H1 (cell line): ENCODE measurements around the gene ARID5A. TPM values are rescaled to one million over a fixed set of nuclear protein-coding genes. Genes with fewer than 3 reads are reported as not detected.

ENCODE experiments used
- CTCF ChIA-PET: fragments of 300-600 bp; sonication (Branson Sonifier 250); formaldehyde crosslinking; loops from one replicate; lab custom pipeline; 2021; ENCODE audit not compliant: partially characterized antibody; lab: Charles Lee
- POLR2A ChIA-PET: fragments of 300-600 bp; sonication (Branson Sonifier 250); formaldehyde crosslinking; loops from one replicate; lab custom pipeline; 2021; ENCODE audit warnings: inconsistent platforms; ENCODE audit not compliant: partially characterized antibody; lab: Charles Lee
- DNase-seq, 2 experiments: peaks; one replicate each; pipeline versions ENCODE4 v3.0.0 to v3.0.0-alpha.2; 2010 to 2022; ENCODE audit warnings: low spot score in 2 of 2, low read depth in 1 of 2, mixed read lengths in 1 of 2
- FAIRE-seq: peaks from 2 replicates; lab custom pipeline; 2011; peaks lifted over from hg19 to GRCh38; lab: Jason Lieb, UNC
- H2AFZ ChIP-seq: 2 replicates; pipeline ENCODE4 v1.8.1; 2012; ENCODE audit warnings: low read length, inconsistent platforms
- H2AK5ac ChIP-seq: 2 replicates; pipeline ENCODE4 v1.6.1; 2013; ENCODE audit warnings: low read depth, low read length
- H2BK120ac ChIP-seq: replicated peaks from 2 replicates; pipeline ENCODE3; 2013; ENCODE audit warnings: low read depth, low read length, inconsistent platforms
- H2BK12ac ChIP-seq: 2 replicates; pipeline ENCODE4 v1.6.1; 2013; ENCODE audit warnings: low read depth, low read length
- H2BK15ac ChIP-seq: 2 replicates; pipeline ENCODE4 v1.6.1; 2013; ENCODE audit warnings: low read length
- H2BK20ac ChIP-seq: 2 replicates; pipeline ENCODE4 v1.6.1; 2013; ENCODE audit warnings: low read length
- H2BK5ac ChIP-seq: 2 replicates; pipeline ENCODE4 v1.6.1; 2013; ENCODE audit warnings: low read depth, low read length
- H3K14ac ChIP-seq: 2 replicates; pipeline ENCODE4 v1.6.1; 2013; ENCODE audit warnings: inconsistent platforms; ENCODE audit not compliant: insufficient read length
- H3K18ac ChIP-seq: 2 replicates; pipeline ENCODE4 v1.6.1; 2013; ENCODE audit warnings: low read length; ENCODE audit errors: extremely low read depth
- H3K23ac ChIP-seq: 2 replicates; pipeline ENCODE4 v1.6.1; 2013; ENCODE audit warnings: inconsistent platforms; ENCODE audit not compliant: insufficient read length
- H3K23me2 ChIP-seq: 2 replicates; pipeline ENCODE4 v1.6.1; 2013; ENCODE audit warnings: low read depth, low read length
- H3K27ac ChIP-seq: 2 replicates; pipeline ENCODE4 v1.6.1; 2011; ENCODE audit warnings: low read depth, low read length, inconsistent platforms
- H3K27me3 ChIP-seq, 4 experiments: replicated peaks in 1 of 4; 1 replicate in 1 of 4; 2 replicates in 3 of 4; pipeline versions ENCODE4 v1.6.1 to v1.8.1; 2011 to 2013; ENCODE audit warnings: low read length in 3 of 4, mild to moderate bottlenecking in 3 of 4, inconsistent platforms in 2 of 4, mixed read lengths in 2 of 4, moderate library complexity in 1 of 4; ENCODE audit not compliant: control insufficient read depth in 3 of 4, insufficient read depth in 3 of 4; ENCODE audit errors: extremely low read depth in 1 of 4
- H3K36me3 ChIP-seq, 4 experiments: 2 replicates each; pipeline versions ENCODE4 v1.6.1 to v1.8.1; 2011 to 2013; ENCODE audit warnings: mild to moderate bottlenecking in 4 of 4, low read length in 3 of 4, moderate library complexity in 2 of 4, control low read depth in 1 of 4, inconsistent platforms in 1 of 4; ENCODE audit not compliant: insufficient read depth in 4 of 4, control insufficient read depth in 2 of 4
- H3K4ac ChIP-seq: replicated peaks from 2 replicates; pipeline ENCODE3; 2013; ENCODE audit warnings: low read length, low read depth, mixed read lengths, inconsistent platforms; ENCODE audit not compliant: insufficient read length
- H3K4me1 ChIP-seq, 4 experiments: replicated peaks in 1 of 4; 1 replicate in 1 of 4; 2 replicates in 3 of 4; pipeline versions ENCODE4 v1.6.1 to v1.8.1; 2011 to 2013; ENCODE audit warnings: low read length in 3 of 4, inconsistent platforms in 2 of 4, mixed read lengths in 1 of 4; ENCODE audit not compliant: insufficient read depth in 4 of 4, control insufficient read depth in 3 of 4
- H3K4me2 ChIP-seq, 2 experiments: 2 replicates each; pipeline versions ENCODE4 v1.6.1 to v1.8.1; 2011 to 2013; ENCODE audit warnings: low read depth in 2 of 2, low read length in 2 of 2, control low read depth in 1 of 2, inconsistent platforms in 1 of 2, mild to moderate bottlenecking in 1 of 2; ENCODE audit not compliant: insufficient read depth in 1 of 2
- H3K4me3 ChIP-seq, 4 experiments: fragments of 200-600, 300-600 bp in 1 of 4; sonication (generic), shearing (Covaris generic), sonication (Bioruptor Twin) in 1 of 4; 2 replicates each; pipeline versions ENCODE4 v1.5.1 to v1.8.1; 2011 to 2016; ENCODE audit warnings: low read length in 4 of 4, low read depth in 3 of 4, control low read depth in 2 of 4, inconsistent platforms in 2 of 4, mild to moderate bottlenecking in 2 of 4, mixed read lengths in 1 of 4, moderate library complexity in 1 of 4; ENCODE audit not compliant: insufficient read depth in 2 of 4; ENCODE audit errors: extremely low read depth in 1 of 4
- H3K56ac ChIP-seq: replicated peaks from 2 replicates; pipeline ENCODE3; 2013; ENCODE audit warnings: low read depth, mild to moderate bottlenecking, mixed read lengths, low read length, inconsistent platforms; ENCODE audit not compliant: insufficient read length
- H3K79me1 ChIP-seq: 2 replicates; pipeline ENCODE4 v1.6.1; 2013; ENCODE audit warnings: low read depth, low read length, control low read depth
- H3K79me2 ChIP-seq, 2 experiments: 2 replicates each; pipeline versions ENCODE4 v1.6.1 to v1.8.1; 2012 to 2013; ENCODE audit warnings: low read length in 2 of 2, mild to moderate bottlenecking in 2 of 2, inconsistent platforms in 1 of 2; ENCODE audit not compliant: insufficient read depth in 2 of 2, control insufficient read depth in 1 of 2
- H3K9ac ChIP-seq, 4 experiments: replicated peaks in 1 of 4; 1 replicate in 1 of 4; 2 replicates in 3 of 4; pipeline versions ENCODE4 v1.6.1 to v1.8.1; 2011 to 2013; ENCODE audit warnings: low read depth in 3 of 4, low read length in 3 of 4, control low read depth in 2 of 4, mild to moderate bottlenecking in 2 of 4, moderate library complexity in 2 of 4, inconsistent platforms in 1 of 4; ENCODE audit errors: extremely low read depth in 1 of 4
- H3K9me3 ChIP-seq, 2 experiments: 2 replicates each; pipeline versions ENCODE4 v1.6.1 to v1.8.1; 2012 to 2013; ENCODE audit warnings: mild to moderate bottlenecking in 2 of 2, moderate library complexity in 2 of 2, control low read depth in 1 of 2, inconsistent platforms in 1 of 2, low read depth in 1 of 2, low read length in 1 of 2, mixed read lengths in 1 of 2; ENCODE audit not compliant: insufficient read depth in 2 of 2
- H4K20me1 ChIP-seq, 2 experiments: replicated peaks in 1 of 2; 2 replicates each; pipeline versions ENCODE3 to v1.8.1; 2011 to 2013; ENCODE audit warnings: inconsistent platforms in 2 of 2, low read length in 2 of 2, mild to moderate bottlenecking in 1 of 2; ENCODE audit not compliant: insufficient read depth in 2 of 2, control insufficient read depth in 1 of 2
- H4K5ac ChIP-seq: 2 replicates; pipeline ENCODE4 v1.6.1; 2013; ENCODE audit warnings: low read length, low read depth, mixed read lengths, inconsistent platforms; ENCODE audit not compliant: insufficient read length
- H4K8ac ChIP-seq: 2 replicates; pipeline ENCODE4 v1.8.0; 2013; ENCODE audit warnings: mild to moderate bottlenecking, moderate library complexity, low read length, inconsistent platforms; ENCODE audit not compliant: insufficient read depth; ENCODE audit errors: extremely low read depth
- H4K91ac ChIP-seq: replicated peaks from 2 replicates; pipeline ENCODE3; 2013; ENCODE audit warnings: low read length, mixed read lengths, inconsistent platforms; ENCODE audit not compliant: insufficient read length
- BRCA1 ChIP-seq: IDR thresholded peaks from 2 replicates; pipeline ENCODE4 v1.6.1; 2012; ENCODE audit warnings: low read depth, low read length, improper control_type of control experiment
- CBX8 ChIP-seq: fragments of 300-800, 300-1000 bp; sonication (generic); IDR thresholded peaks from 2 replicates; pipeline ENCODE4 v1.7.1; 2016; ENCODE audit warnings: low read depth, low read length, borderline replicate concordance
- SP2 ChIP-seq: IDR thresholded peaks from 2 replicates; pipeline ENCODE4 v1.6.1; 2012; ENCODE audit warnings: mild to moderate bottlenecking, low read length, inconsistent platforms
- WGBS, 2 experiments: shearing (Covaris generic) in 1 of 2; methylation state at CpG; one replicate each; pipeline versions ENCODE4 v1.1.6 to v1.1.7; 2013 to 2015; ENCODE audit warnings: low lambda C conversion rate in 2 of 2, mixed read lengths in 2 of 2, inconsistent platforms in 1 of 2, low coverage in 1 of 2, missing lambda C conversion rate in 1 of 2; ENCODE audit not compliant: insufficient replicate concordance in 2 of 2, insufficient coverage in 1 of 2, insufficient read length in 1 of 2; ENCODE audit errors: extremely low coverage in 1 of 2, missing lambda C conversion rate in 1 of 2; 5-methylcytosine and 5-hydroxymethylcytosine counted together
- polyA plus RNA-seq, 7 experiments: library from polyadenylated mRNA; depleted of rRNA in 3 of 7; stranded (reverse) in 5 of 7; unstranded in 2 of 7; fragments of >200 nt in 5 of 7; fragments of 200-250 nt in 2 of 7; gene quantifications; 1 replicate in 5 of 7; 2 replicates in 1 of 7; 4 replicates in 1 of 7; pipeline versions ENCODE4 v1.2.1 to v1.2.3, GENCODE V29; 2011 to 2013; ENCODE audit warnings: missing spikeins in 2 of 7, mixed read lengths in 2 of 7
- total RNA-seq: library from RNA; stranded (reverse); fragmentation: NEBNext Ultra II Directional; extraction: Animal tissue kit (Norgen Biotek cat#: 25700); gene quantifications from 2 replicates; pipeline ENCODE4 v1.2.1, GENCODE V29; 2021

ARID5A gene
- total and polyA plus RNA-seq, 2 of the 8 experiments (the other 6 are each of a cell fraction or from before 2014, with no cell fraction given) = 3.3 to 5.3 TPM

- POLR2A ChIA-PET = interaction anchor here (0.6 kb wide), 1 partner anchor 283 kb away, joined by 3 read pairs; no protein-coding TSS in a partner anchor
- no peaks in the 10 kb centered on the region for H4K20me1 ChIP-seq
These were observed 5.8 kb upstream of the ARID5A start for GRCh38 chr2:96530474-96531357.

More at GRCh38 chr2:96530474-96531357, 5.8 kb upstream of the ARID5A start:
- no peak overlapping the region for H3K14ac ChIP-seq
- H3K36me3 ChIP-seq = no peaks in the 10 kb centered on the region
- H2BK5ac ChIP-seq = no peak overlapping the region
- H3K4me2 ChIP-seq = no peak overlapping the region; a peak in 1 of 4 replicates
- H2BK12ac ChIP-seq = no peak overlapping the region
- peaks cover 0 to 28% (median 22%) of the 10 kb centered on the region in 4 experiments; a peak in 6 of 7 replicates for H3K27me3 ChIP-seq
- no peak overlapping the region for H3K56ac ChIP-seq
- no peak overlapping the region; the same call in 1 of the 2 replicates for H4K8ac ChIP-seq
- H3K4me3 ChIP-seq = no peak overlapping the region
- DNase-seq (no peak), FAIRE-seq (no peak)
- H4K5ac ChIP-seq = no peak overlapping the region
- no peak overlapping the region for H2BK15ac ChIP-seq
- WGBS, 2 experiments = 90% methylated on average over 16 of the region's 16 CpGs; no CpG with 5 or more reads in 1 of the 2 experiments
- CTCF ChIA-PET = interaction anchor here (0.6 to 18.5 kb wide), 12 partner anchors 9 to 191 kb away, joined by 3 to 361 read pairs (median 4); no protein-coding TSS in a partner anchor
- no peaks in the 10 kb centered on the region for H3K9me3 ChIP-seq
- no peak overlapping the region for H3K4ac ChIP-seq
- peaks cover 2 to 4% (median 3%) of the 10 kb centered on the region in 4 experiments for H3K4me1 ChIP-seq
- H3K23ac ChIP-seq = no peak overlapping the region
- no peak overlapping the region for H2AK5ac ChIP-seq
- H3K79me1 ChIP-seq = no peaks in the 10 kb centered on the region
- TF ChIP-seq SP2 (no peak), CBX8 (no peak), BRCA1 (no peak)
- H4K91ac ChIP-seq = no peak overlapping the region
- H3K27ac ChIP-seq = no peak overlapping the region
- no peak overlapping the region for H2BK120ac ChIP-seq
- no peak overlapping the region for H2AFZ ChIP-seq
- H3K18ac ChIP-seq = no peak overlapping the region
- H3K9ac ChIP-seq = no peak overlapping the region
- H3K79me2 ChIP-seq = no peaks in the 10 kb centered on the region
- no peak overlapping the region for H2BK20ac ChIP-seq
- H3K23me2 ChIP-seq = peaks cover 8% of the 10 kb centered on the region; the same call in 1 of the 2 replicates
